HEK293 (cell line): ENCODE measurements around the gene TTC34.

Source experiments
- CTCF ChIA-PET: fragments of 350-600 bp; formaldehyde crosslinking; extraction: SDS; loops from one replicate; lab custom pipeline; 2021; ENCODE audit warnings: antibody characterized with exemption; lab: Yijun Ruan, JAX
- POLR2A ChIA-PET: fragments of 300-600 bp; formaldehyde crosslinking; extraction: SDS; loops from one replicate; lab custom pipeline; 2020; ENCODE audit warnings: antibody characterized with exemption, inconsistent platforms; lab: Yijun Ruan, JAX
- H3K27ac ChIP-seq: fragments of 200-500 bp; sonication (Bioruptor generic); 2 replicates; pipeline ENCODE4 v1.5.1; 2014; ENCODE audit warnings: low read depth, low read length, control low read depth, inconsistent platforms; ENCODE audit errors: extremely low read depth
- H3K36me3 ChIP-seq, 2 experiments: fragments of 200-500 bp in 1 of 2; sonication (Bioruptor generic) in 1 of 2; 1 replicate in 1 of 2; 2 replicates in 1 of 2; pipeline ENCODE4 v1.5.1; 2014 to 2017; ENCODE audit warnings: inconsistent platforms in 2 of 2, low read length in 2 of 2; ENCODE audit not compliant: control insufficient read depth in 2 of 2, insufficient read depth in 1 of 2
- H3K4me1 ChIP-seq: fragments of 200-500 bp; sonication (Bioruptor generic); 2 replicates; pipeline ENCODE4 v1.5.1; 2014; ENCODE audit warnings: mild to moderate bottlenecking, low read length, inconsistent platforms; ENCODE audit not compliant: control insufficient read depth, insufficient read depth
- H3K4me3 ChIP-seq: 2 replicates; pipeline ENCODE4 v1.5.1; 2011; ENCODE audit warnings: low read depth, mild to moderate bottlenecking, control low read depth, low read length, moderate library complexity
- H3K9me3 ChIP-seq: fragments of 200-500 bp; sonication (Bioruptor generic); 2 replicates; pipeline ENCODE4 v1.5.1; 2014; ENCODE audit warnings: low read depth, low read length, inconsistent platforms; ENCODE audit not compliant: control insufficient read depth, insufficient read depth
- HOXA7 ChIP-seq: sonication (generic); formaldehyde crosslinking; IDR thresholded peaks from 2 replicates; pipeline ENCODE4 v1.8.1; 2022; ENCODE audit warnings: missing genetic modification reagents, borderline replicate concordance
- HOXD13 ChIP-seq: sonication (generic); formaldehyde crosslinking; IDR thresholded peaks from 2 replicates; pipeline ENCODE4 v1.8.0; 2022; ENCODE audit warnings: missing genetic modification reagents, borderline replicate concordance
- KLF10 ChIP-seq: fragments of 450-650 bp; IDR thresholded peaks from 2 replicates; pipeline ENCODE4 v1.5.1; 2018; ENCODE audit warnings: missing biosample characterization, mild to moderate bottlenecking, missing genetic modification characterization
- KLF7 ChIP-seq: fragments of 450-650 bp; formaldehyde crosslinking; IDR thresholded peaks from 2 replicates; pipeline ENCODE4 v1.5.1; 2016; ENCODE audit warnings: missing biosample characterization, missing genetic modification characterization, borderline replicate concordance
- SCRT2 ChIP-seq: fragments of 450-650 bp; formaldehyde crosslinking; IDR thresholded peaks from 2 replicates; pipeline ENCODE4 v1.5.1; 2016; ENCODE audit warnings: missing biosample characterization, missing genetic modification characterization
- ZBTB26 ChIP-seq: fragments of 450-650 bp; formaldehyde crosslinking; optimal IDR thresholded peaks from 2 replicates; pipeline ENCODE3; 2016; ENCODE audit warnings: missing biosample characterization, mild to moderate bottlenecking, missing genetic modification characterization
- ZBTB7A ChIP-seq: fragments of 450-650 bp; formaldehyde crosslinking; IDR thresholded peaks from 2 replicates; pipeline ENCODE4 v1.5.1; 2016; ENCODE audit warnings: low read depth, missing biosample characterization, missing genetic modification characterization
- ZNF10 ChIP-seq: fragments of 450-650 bp; formaldehyde crosslinking; IDR thresholded peaks from 2 replicates; pipeline ENCODE4 v1.5.1; 2017; ENCODE audit warnings: missing biosample characterization, missing genetic modification characterization
- ZNF133 ChIP-seq: fragments of 450-650 bp; formaldehyde crosslinking; IDR thresholded peaks from 2 replicates; pipeline ENCODE4 v1.5.1; 2016; ENCODE audit warnings: missing biosample characterization, missing genetic modification characterization
- ZNF155 ChIP-seq: fragments of 450-650 bp; formaldehyde crosslinking; IDR thresholded peaks from 2 replicates; pipeline ENCODE4 v1.5.1; 2016; ENCODE audit warnings: missing biosample characterization, missing genetic modification characterization
- ZNF18 ChIP-seq: fragments of 450-650 bp; formaldehyde crosslinking; IDR thresholded peaks from 2 replicates; pipeline ENCODE4 v1.5.1; 2016; ENCODE audit warnings: missing biosample characterization, missing genetic modification characterization
- ZNF23 ChIP-seq: fragments of 450-650 bp; formaldehyde crosslinking; IDR thresholded peaks from 2 replicates; pipeline ENCODE4 v1.5.1; 2016; ENCODE audit warnings: missing biosample characterization, missing genetic modification characterization, borderline replicate concordance
- ZNF248 ChIP-seq: fragments of 450-650 bp; formaldehyde crosslinking; IDR thresholded peaks from 2 replicates; pipeline ENCODE4 v1.5.1; 2017; ENCODE audit warnings: missing biosample characterization, missing genetic modification characterization
- ZNF391 ChIP-seq: fragments of 450-650 bp; formaldehyde crosslinking; IDR thresholded peaks from 2 replicates; pipeline ENCODE4 v1.5.1; 2016; ENCODE audit warnings: low read depth, missing biosample characterization, missing genetic modification characterization, borderline replicate concordance
- ZNF510 ChIP-seq: fragments of 450-650 bp; formaldehyde crosslinking; IDR thresholded peaks from 2 replicates; pipeline ENCODE4 v1.5.1; 2018; ENCODE audit warnings: mild to moderate bottlenecking, missing genetic modification characterization, missing biosample characterization; ENCODE audit not compliant: insufficient replicate concordance
- ZNF544 ChIP-seq: fragments of 450-650 bp; formaldehyde crosslinking; IDR thresholded peaks from 2 replicates; pipeline ENCODE4 v1.5.0; 2017; ENCODE audit warnings: missing biosample characterization, missing genetic modification characterization
- ZNF596 ChIP-seq: fragments of 450-650 bp; IDR thresholded peaks from 2 replicates; pipeline ENCODE4 v1.5.0; 2018; ENCODE audit warnings: missing biosample characterization, mild to moderate bottlenecking, missing genetic modification characterization, moderate library complexity
- ZSCAN30 ChIP-seq: fragments of 450-650 bp; IDR thresholded peaks from 2 replicates; pipeline ENCODE4 v1.5.1; 2018; ENCODE audit warnings: missing biosample characterization, mild to moderate bottlenecking, missing genetic modification characterization, moderate library complexity
- ZSCAN4 ChIP-seq: fragments of 450-650 bp; formaldehyde crosslinking; IDR thresholded peaks from 2 replicates; pipeline ENCODE4 v1.5.1; 2017; ENCODE audit warnings: missing biosample characterization, missing genetic modification characterization

Gene TTC34

GRCh38 chr1:2630498-2631135, 170.9 kb downstream of the TTC34 start:
- Histone ChIP-seq H3K4me3 (no peak overlapping the region), H3K36me3 (no peaks in the 10 kb centered on the region), H3K27ac (no peak overlapping the region), H3K4me1 (no peaks in the 10 kb centered on the region), H3K9me3 (no peaks in the 10 kb centered on the region)
- CTCF ChIA-PET: no interaction called here
- POLR2A ChIA-PET: no interaction called here
- TF ChIP-seq ZNF544 (tag by site-specific recombination): no peak
- TF ChIP-seq ZNF10 (tag by site-specific recombination): no peak
- TF ChIP-seq ZNF155 (tag by site-specific recombination): no peak
- TF ChIP-seq ZSCAN4 (tag by site-specific recombination): peak; percentile 43; the same call in 1 of the 2 replicates
- TF ChIP-seq HOXA7 (CRISPR knock-in tag): no peak
- TF ChIP-seq KLF7 (tag by site-specific recombination): no peak
- no peak for TF ChIP-seq ZBTB7A (tag by site-specific recombination)
- TF ChIP-seq ZBTB26 (tag by site-specific recombination): peak; percentile 34
- TF ChIP-seq HOXD13 (CRISPR knock-in tag): no peak
- 0 out of 2 replicates have a peak, but pooled peaks have one; percentile 3 for TF ChIP-seq ZNF18 (tag by site-specific recombination)
- no peak for TF ChIP-seq SCRT2 (tag by site-specific recombination)
- no peak for TF ChIP-seq ZNF596 (tag by site-specific recombination)
- no peak for TF ChIP-seq KLF10
- TF ChIP-seq, all 188 proteins: peak for 3

- Histone ChIP-seq H3K36me3 (no peaks in the 10 kb centered on the region), H3K9me3 (no peaks in the 10 kb centered on the region), H3K4me1 (no peaks in the 10 kb centered on the region), H3K27ac (no peak overlapping the region), H3K4me3 (no peak overlapping the region)
- TF ChIP-seq ZNF391 (tag by site-specific recombination) (no peak), ZSCAN30 (no peak), ZNF18 (tag by site-specific recombination) (peak; percentile 88), ZSCAN4 (tag by site-specific recombination) (0 out of 2 replicates have a peak, but pooled peaks have one; percentile 32), ZNF510 (tag by site-specific recombination) (no peak), ZNF23 (no peak), ZNF133 (tag by site-specific recombination) (no peak), ZNF248 (tag by site-specific recombination) (no peak)
- CTCF ChIA-PET: interaction anchor here (0.7 kb wide), 1 partner anchor 174 kb away, joined by 5 read pairs; no protein-coding TSS in a partner anchor
- POLR2A ChIA-PET: no interaction called here
Observed at GRCh38 chr1:2629627-2630497, 171.6 kb downstream of the TTC34 start.
